NCI-H187 treated with DMSO at 0.1 percent for 48 hours (cell line): Measurements from ENCODE around the gene ELOVL5.
"Not testable (repeated sequence)": the region's sequence is repeated elsewhere in the genome, so short reads cannot be mapped to it uniquely, and the experiment has no call there.

Experiments used
- DNase-seq: peaks from one replicate; lab custom pipeline; 2025; lab: John Stamatoyannopoulos, UW

The ELOVL5 gene

GRCh38 chr6:53304953-53305352 lies 43.8 kb downstream of the ELOVL5 start:
- DNase-seq, result not testable (repeated sequence)

- no peak for DNase-seq
Observed at GRCh38 chr6:53302678-53303360, 45.9 kb downstream of the ELOVL5 start.

- no peak for DNase-seq
Observed at GRCh38 chr6:53301801-53302537, 46.8 kb downstream of the ELOVL5 start.

- no peak for DNase-seq
Observed at GRCh38 chr6:53300656-53301551, 47.8 kb downstream of the ELOVL5 start.

- no peak for DNase-seq
Observed at GRCh38 chr6:53299331-53300005, 49.3 kb downstream of the ELOVL5 start.

GRCh38 chr6:53297004-53297403 lies 51.7 kb downstream of the ELOVL5 start:
- no peak for DNase-seq

GRCh38 chr6:53295176-53295575 lies 53.6 kb downstream of the ELOVL5 start:
- no peak for DNase-seq

- DNase-seq, result no peak
Observed at GRCh38 chr6:53294611-53295010, 54.1 kb downstream of the ELOVL5 start.

- no peak for DNase-seq
Observed at GRCh38 chr6:53294095-53294494, 54.7 kb downstream of the ELOVL5 start.

- no peak for DNase-seq
Observed at GRCh38 chr6:53293691-53294090, 55.1 kb downstream of the ELOVL5 start.

GRCh38 chr6:53290537-53291510 lies 57.9 kb downstream of the ELOVL5 start:
- no peak for DNase-seq

- peak; percentile 75 for DNase-seq
Observed at GRCh38 chr6:53287336-53288225, 61.2 kb downstream of the ELOVL5 start.

- DNase-seq, result no peak
Observed at GRCh38 chr6:53284901-53285300, 63.8 kb downstream of the ELOVL5 start.

GRCh38 chr6:53282741-53283140 lies 66.0 kb downstream of the ELOVL5 start:
- no peak for DNase-seq

- DNase-seq, result no peak
Observed at GRCh38 chr6:53282234-53282633, 66.5 kb downstream of the ELOVL5 start.

- no peak for DNase-seq
Observed at GRCh38 chr6:53281518-53282215, 67.1 kb downstream of the ELOVL5 start.

GRCh38 chr6:53280207-53280606 lies 68.5 kb downstream of the ELOVL5 start:
- no peak for DNase-seq

- no peak for DNase-seq
Observed at GRCh38 chr6:53279293-53279692, 69.5 kb downstream of the ELOVL5 start.

- no peak for DNase-seq
Observed at GRCh38 chr6:53273370-53273769, 75.4 kb downstream of the ELOVL5 start.
